ENCODE results near the gene POU2AF1.
"Not testable (repeated sequence)": the region's sequence is repeated elsewhere in the genome, so short reads cannot be mapped to it uniquely, and the experiment has no call there.

The POU2AF1 gene

GRCh38 chr11:111408789-111409727 is 30.0 kb upstream of the POU2AF1 start:
- DNase-seq: no peak

DNA sequence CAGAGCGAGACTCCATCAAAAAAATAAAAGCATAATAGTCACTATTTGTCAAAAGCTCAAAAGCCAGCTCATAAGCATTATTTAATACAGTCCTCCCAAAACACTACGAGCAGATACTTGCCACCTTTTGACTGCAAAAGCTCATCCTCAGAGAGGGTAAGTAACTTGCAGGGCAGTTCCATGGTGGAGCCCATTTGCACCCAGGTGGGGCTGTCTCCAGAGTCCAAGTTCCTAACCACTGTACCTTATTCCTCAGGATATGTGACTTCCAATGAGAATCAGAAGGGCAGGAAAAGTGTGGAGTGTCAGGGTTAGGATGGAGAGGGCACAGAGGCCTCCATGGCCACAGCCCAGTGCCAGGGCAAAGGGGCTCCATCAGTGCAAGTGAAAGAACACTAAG is 28.6 kb upstream of the POU2AF1 start:
- DNase-seq: no peak

DNA sequence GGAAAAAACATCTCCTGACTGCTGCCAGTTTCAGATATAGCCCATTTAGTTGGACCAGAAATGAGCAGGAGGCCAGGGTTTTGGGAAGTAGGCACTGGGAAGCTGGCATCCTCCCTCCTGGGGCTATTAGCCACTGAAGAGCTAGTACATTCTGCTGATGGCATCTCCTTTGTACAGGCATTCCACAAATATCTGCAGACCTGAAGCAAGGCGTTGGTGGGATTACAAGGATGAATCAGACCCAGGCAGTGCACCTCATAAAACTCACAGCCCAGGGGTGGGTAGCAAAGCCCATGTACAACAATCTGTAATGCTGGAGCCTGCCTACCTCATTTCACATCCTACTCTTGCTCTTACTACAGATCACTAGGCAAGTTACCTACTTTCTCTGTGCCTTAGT is 27.5 kb upstream of the POU2AF1 start:
- DNase-seq: no peak

GRCh38 chr11:111406091-111406490 is 27.0 kb upstream of the POU2AF1 start:
- no peak for DNase-seq

DNA sequence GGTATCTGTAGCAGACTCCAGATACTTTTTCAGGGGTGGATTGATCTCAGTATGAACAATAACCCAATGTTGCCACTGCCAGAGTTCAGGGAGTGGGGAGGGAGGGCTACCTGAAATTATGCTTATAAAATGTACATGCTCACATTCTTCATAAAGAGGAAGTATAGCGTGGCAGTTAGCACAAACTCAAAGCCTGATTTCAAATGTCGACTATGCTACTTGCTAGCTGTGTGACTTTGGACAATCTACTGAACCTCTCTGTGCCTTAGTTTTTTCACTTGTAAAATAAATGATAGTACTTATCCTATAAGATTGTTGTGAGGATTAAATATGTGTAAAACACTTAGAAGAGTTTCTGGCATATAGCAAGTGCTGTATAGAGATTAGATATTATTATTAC is 26.5 kb upstream of the POU2AF1 start:
- DNase-seq: no peak

- no peak for DNase-seq
These were observed 24.1 kb upstream of the POU2AF1 start for GRCh38 chr11:111403051-111403726.

DNA sequence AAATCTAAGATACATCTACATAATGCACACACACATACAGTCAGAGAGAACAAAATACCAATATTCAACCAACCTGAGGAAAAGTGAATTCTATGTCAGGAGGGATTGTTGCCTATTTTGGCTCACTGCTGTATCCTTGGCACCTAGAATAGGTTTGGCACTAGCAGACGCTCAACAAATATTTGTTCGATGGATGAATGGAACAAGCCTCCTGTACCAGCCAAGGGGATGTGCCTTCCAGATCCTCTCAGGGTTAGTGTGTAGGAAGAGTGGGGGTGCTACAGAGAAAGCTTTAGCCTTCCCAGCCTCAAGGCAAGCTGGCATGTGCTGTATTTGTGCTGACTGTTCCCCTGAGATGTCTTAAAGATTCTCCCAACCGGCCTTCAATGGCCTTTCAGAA is 23.3 kb upstream of the POU2AF1 start:
- no peak for DNase-seq

- DNase-seq: not testable (repeated sequence)
These were observed 22.9 kb upstream of the POU2AF1 start for GRCh38 chr11:111401957-111402356.

- no peak for DNase-seq
These were observed 21.5 kb upstream of the POU2AF1 start for GRCh38 chr11:111400595-111400994.

DNA sequence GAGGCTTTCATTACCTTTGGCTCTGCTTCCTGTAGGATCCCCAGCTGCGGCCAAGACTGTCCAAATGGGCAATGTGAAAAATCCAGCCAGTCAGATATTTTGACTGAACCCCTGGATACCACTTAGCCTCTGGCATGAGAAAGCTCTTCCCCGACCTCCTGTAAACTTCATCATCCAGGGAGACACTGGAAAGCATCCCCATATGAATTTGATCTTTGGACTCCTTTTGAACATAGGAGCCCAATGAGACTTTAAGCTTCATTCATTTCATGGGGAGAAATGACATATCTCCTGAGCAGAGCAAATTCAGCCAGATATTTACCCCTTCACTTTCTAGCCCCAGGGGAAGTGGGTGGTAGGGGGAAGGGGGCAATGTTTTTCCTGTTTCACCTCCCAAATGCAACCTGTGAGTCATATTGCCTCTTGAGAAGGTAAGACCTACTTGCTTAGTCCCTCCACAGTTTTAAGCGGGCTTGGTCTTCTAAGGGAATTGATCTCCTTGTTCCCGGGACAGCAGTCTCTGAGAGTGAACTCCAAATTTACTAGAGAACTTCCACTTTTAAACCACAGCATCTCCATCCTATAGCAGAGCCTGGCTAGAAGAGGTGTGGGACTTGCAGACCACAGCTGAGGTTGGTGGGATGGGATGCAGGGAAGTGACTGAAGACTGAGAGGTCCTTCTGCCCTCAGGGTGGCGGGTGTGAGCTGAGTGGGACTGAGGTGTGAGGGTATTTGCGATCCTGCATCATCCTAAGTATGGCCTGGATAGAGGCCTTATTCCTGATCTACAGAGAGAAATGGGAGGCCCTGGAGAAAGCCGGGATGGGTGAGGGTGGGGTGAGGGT is 20.3 kb upstream of the POU2AF1 start:
- DNase-seq: no peak

GRCh38 chr11:111397034-111397433 is 18.0 kb upstream of the POU2AF1 start:
- DNase-seq: no peak

DNA sequence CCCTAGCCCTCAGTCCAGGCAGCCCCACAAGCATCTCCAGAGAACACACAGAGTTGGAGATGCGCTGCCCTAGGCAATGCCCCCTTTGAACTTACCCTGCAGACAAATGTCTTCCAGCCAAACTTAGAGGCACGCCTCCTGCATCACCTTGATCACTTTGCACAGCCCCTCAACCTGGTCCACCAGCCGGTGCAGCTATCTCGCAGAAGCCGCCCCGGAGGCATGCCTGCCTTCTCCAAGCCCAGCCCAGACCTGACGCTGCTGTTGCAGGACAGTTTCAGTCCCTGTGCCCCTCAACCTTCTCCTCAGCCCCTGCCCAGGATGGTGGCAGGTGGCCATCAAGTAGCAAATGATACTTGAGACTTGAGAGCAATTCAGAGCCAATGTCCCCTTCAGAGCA is 16.7 kb upstream of the POU2AF1 start:
- no peak for DNase-seq

DNA sequence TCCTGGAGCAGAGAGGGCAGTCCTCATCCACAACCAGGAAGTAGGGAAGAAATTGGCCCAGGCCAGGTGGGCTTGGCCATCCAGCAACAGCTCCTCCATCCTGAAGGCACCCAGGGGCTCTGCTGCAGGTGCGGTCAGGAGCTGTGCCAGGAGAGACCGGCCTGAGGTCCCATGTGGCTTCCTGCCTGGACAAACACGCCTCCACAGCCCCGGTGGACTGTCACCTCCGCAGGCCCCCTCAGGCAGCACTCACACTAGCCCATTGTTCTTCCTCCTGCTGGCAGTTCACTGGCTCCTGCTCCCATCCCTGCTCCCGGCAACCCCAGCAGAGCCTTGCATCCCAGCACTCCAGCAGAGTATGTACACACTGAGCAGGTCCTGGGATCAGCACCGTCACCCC is 16.0 kb upstream of the POU2AF1 start:
- no peak for DNase-seq

- not testable (repeated sequence) for DNase-seq
These were observed 15.1 kb upstream of the POU2AF1 start for GRCh38 chr11:111394147-111394546.

DNA sequence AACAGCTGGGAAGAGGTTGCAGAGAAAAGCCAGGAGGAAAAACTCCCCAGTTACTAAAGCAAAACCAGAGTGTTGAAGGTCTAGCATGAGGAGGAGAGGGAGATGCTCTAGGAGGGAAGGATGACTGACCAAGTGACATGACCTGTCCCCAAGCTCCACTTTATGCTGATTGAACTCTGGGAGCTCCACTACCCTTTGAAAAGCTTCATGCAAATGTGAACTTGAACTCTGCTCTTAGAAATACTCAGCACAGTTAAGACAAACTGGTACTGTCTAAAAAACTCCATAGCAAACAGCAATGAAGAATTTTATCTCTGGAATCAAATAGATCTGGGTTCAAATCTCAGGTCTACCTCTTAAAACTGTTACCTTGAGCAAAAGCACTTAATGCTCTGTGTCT is 14.5 kb upstream of the POU2AF1 start:
- DNase-seq: no peak

DNA sequence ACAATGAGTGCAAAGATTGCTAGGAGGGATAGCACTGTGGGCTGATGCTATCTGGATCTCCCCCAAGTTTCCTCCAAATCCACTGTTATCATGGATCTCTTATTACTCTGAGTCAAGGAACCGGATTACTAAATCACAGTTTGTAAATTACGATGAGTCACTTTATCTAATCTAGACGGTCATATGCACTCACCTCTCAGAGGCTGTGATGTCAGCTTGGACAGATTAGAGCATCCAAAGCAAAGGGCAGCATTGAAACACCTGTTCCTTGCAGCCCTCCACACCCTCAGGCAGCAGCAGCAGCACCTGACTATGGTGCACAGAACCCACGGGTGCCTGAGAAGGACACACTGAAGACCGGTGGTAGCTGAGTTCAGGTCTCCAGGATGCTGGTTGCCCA is 14.0 kb upstream of the POU2AF1 start:
- DNase-seq: no peak

- DNase-seq: no peak
These were observed 13.5 kb upstream of the POU2AF1 start for GRCh38 chr11:111392552-111392951.

DNA sequence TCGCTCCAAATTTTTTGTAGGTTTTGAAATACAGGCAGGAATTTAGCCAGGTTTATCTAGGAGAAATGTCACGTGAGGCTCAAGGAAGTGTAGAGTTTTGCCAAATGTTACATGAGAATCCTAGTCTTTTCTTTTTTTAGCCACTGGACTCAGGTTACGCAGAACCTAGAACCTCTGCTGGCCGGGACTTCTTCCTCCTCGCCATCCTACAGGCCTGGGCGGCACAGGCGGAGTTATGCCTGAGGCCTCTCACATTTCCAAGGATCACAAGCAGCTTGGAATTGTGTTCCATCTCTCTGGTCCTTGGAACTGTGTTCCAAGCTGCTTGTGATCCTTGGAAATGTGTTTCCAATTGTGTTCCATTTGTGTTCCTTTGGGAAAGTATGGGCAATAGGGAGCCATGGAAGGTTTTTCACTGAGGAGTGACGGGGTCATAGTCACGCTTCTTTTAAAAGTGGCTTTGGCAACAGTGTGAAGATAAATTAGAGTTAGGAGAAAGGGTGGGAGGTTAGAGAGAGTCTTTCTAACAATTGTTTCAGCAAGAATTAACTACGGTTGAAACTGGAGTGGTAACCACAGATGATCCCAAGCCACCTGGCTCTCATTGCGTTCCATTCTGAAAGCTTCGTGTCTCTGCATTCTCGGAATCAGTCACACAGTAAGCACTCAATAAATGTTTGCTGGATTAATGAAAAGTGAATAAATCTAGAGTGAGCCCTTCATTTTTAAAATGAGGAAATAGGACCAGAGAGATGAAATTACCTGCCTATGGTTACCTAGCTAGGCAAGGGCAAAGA is 12.5 kb upstream of the POU2AF1 start:
- no peak for DNase-seq

DNA sequence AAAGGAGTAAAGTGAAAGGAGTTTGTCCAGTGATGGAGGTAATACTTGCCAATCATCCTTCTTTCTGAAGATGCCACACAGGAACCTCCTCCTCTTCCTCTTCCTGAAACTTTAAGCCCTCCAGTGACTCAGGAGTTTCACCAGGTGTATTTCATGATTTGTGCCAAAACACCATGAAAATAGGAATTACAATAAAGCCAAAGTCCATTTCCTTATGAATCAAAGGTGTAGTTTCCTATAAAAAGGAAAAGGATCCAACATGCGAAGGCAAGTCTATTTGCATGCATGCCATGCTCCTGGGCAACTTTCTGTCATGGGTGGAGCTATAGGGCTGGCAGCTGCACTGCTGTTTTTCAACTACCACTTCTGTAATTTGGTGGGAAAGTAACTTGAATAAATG is 9.8 kb upstream of the POU2AF1 start:
- DNase-seq: no peak

- DNase-seq: no peak
These were observed 9.3 kb upstream of the POU2AF1 start for GRCh38 chr11:111388420-111388819.

DNA sequence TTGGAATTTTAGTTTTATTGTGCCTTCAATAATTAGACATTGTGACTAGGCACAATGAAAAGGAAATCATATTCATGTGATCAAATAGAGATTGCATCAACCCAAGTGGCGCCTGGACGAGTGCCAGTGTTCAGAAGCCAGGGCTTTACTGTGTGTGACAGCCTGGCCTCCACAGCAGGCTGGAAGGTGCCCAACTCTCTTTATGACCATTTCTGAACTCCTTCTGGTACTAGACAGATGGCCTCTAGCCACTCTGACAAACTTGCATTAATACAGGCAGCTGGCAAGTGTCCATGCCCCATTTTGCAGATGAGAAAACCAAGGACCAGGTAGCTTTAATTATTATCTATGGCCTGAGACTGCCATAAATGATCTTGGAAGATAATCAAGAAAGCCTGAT is 8.3 kb upstream of the POU2AF1 start:
- DNase-seq: no peak

DNA sequence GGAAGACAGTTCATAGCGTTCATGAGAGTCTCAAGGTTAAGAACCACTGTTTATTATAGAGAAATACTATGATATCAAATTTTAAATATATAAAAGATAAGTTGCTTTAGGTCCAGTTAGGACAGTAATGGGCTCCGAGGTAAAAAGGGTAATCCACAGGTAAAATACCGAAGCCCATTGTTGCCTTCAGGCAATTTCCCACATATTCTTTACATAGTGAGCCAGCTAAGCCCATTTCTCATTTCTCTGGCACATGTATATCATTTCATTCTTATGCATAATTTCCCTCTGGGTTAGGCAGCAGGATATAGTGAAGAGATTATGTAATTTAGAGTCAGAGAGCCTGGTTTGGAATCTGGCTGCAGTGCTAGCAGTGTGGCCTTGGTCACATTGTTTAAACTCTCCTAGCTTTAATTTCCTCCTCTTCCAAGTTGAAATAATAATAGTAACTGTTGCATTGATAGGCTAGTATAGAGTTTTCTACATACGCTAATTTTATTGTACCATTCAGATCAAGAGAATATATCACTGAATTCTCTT is 7.6 kb upstream of the POU2AF1 start:
- no peak for DNase-seq
